Stimulated activated CD4-positive, alpha-beta T cell treated with anti-CD3 and anti-CD28 coated beads, Interleukin-12 subunit alpha, Interleukin-12 subunit beta, amount 100 ng/mL, for 4 hours (primary cell): ENCODE measurements around the gene ATP6AP2.
"Not testable (repeated sequence)": the region's sequence is repeated elsewhere in the genome, so short reads cannot be mapped to it uniquely, and the experiment has no call there.

ENCODE experiments used
- DNase-seq: peaks from one replicate; pipeline ENCODE4 v3.0.0-alpha.2; 2020

ATP6AP2 gene

GRCh38 chrX:40578039-40578695, 2.6 kb upstream of the ATP6AP2 start:
- DNase-seq: no peak

- no peak for DNase-seq
These were observed 1.6 kb upstream of the ATP6AP2 start for GRCh38 chrX:40579141-40579540.

GRCh38 chrX:40579900-40580536, 752 bp upstream of the ATP6AP2 start:
- DNase-seq: no peak

- no peak for DNase-seq
These were observed 658 bp downstream of the ATP6AP2 start for GRCh38 chrX:40581336-40581920.

- DNase-seq: not testable (repeated sequence)
These were observed 1.4 kb downstream of the ATP6AP2 start for GRCh38 chrX:40582178-40582577.

GRCh38 chrX:40582811-40583210, 2.0 kb downstream of the ATP6AP2 start:
- DNase-seq: no peak

GRCh38 chrX:40587623-40588022, 6.9 kb downstream of the ATP6AP2 start:
- not testable (repeated sequence) for DNase-seq

- DNase-seq: not testable (repeated sequence)
These were observed 9.0 kb downstream of the ATP6AP2 start for GRCh38 chrX:40589616-40590321.

- no peak for DNase-seq
These were observed 22.7 kb downstream of the ATP6AP2 start for GRCh38 chrX:40603446-40603845.

GRCh38 chrX:40607381-40607780, 26.6 kb downstream of the ATP6AP2 start:
- DNase-seq: no peak

- DNase-seq: no peak
These were observed 31.7 kb downstream of the ATP6AP2 start for GRCh38 chrX:40612511-40612910.

- DNase-seq: no peak
These were observed 35.2 kb downstream of the ATP6AP2 start for GRCh38 chrX:40615976-40616375.

GRCh38 chrX:40617566-40617965, 36.8 kb downstream of the ATP6AP2 start:
- DNase-seq: no peak

GRCh38 chrX:40622479-40623138, 41.8 kb downstream of the ATP6AP2 start:
- DNase-seq: no peak

- no peak for DNase-seq
These were observed 42.4 kb downstream of the ATP6AP2 start, which contains the start of gene MPC1L for GRCh38 chrX:40623139-40623536. Gene MPC1L (plus strand): TSS chrX:40623428. CDS start chrX:40623566, 138 bp downstream.

- no peak for DNase-seq
These were observed 42.9 kb downstream of the ATP6AP2 start for GRCh38 chrX:40623665-40624064.

GRCh38 chrX:40625294-40625693, 44.5 kb downstream of the ATP6AP2 start:
- DNase-seq: no peak

GRCh38 chrX:40628506-40628905, 47.7 kb downstream of the ATP6AP2 start:
- no peak for DNase-seq

- DNase-seq: no peak
These were observed 51.4 kb downstream of the ATP6AP2 start for GRCh38 chrX:40632199-40632598.

GRCh38 chrX:40637687-40638086, 56.9 kb downstream of the ATP6AP2 start:
- no peak for DNase-seq

- DNase-seq: no peak
These were observed 63.4 kb downstream of the ATP6AP2 start for GRCh38 chrX:40644176-40644575.

GRCh38 chrX:40644821-40645358, 64.1 kb downstream of the ATP6AP2 start:
- no peak for DNase-seq
